ENCODE data around the gene GOLGA6A.
"Not testable (repeated sequence)": the region's sequence is repeated elsewhere in the genome, so short reads cannot be mapped to it uniquely, and the experiment has no call there.

Gene GOLGA6A

GRCh38 chr15:74082450-74082849 is at the start of gene GOLGA6A:
GOLGA6A (minus strand) TSS chr15:74082550; CDS start chr15:74082509, 41 bp downstream.
- H3K4me1 ChIP-seq (ENCODE audit: control insufficient read depth, insufficient read depth, low read length); H3K27ac ChIP-seq (ENCODE audit: extremely low read depth, low read depth, low read length); POLR2A ChIA-PET; H3K9me3 ChIP-seq (ENCODE audit: control insufficient read depth, insufficient read depth, low read depth, low read length); H3K36me3 ChIP-seq (ENCODE audit: control insufficient read depth in 2 of 2, insufficient read depth in 1 of 2, low read length in 2 of 2); CTCF ChIA-PET; H3K4me3 ChIP-seq (ENCODE audit: low read depth, low read length): not testable (repeated sequence)

DNA sequence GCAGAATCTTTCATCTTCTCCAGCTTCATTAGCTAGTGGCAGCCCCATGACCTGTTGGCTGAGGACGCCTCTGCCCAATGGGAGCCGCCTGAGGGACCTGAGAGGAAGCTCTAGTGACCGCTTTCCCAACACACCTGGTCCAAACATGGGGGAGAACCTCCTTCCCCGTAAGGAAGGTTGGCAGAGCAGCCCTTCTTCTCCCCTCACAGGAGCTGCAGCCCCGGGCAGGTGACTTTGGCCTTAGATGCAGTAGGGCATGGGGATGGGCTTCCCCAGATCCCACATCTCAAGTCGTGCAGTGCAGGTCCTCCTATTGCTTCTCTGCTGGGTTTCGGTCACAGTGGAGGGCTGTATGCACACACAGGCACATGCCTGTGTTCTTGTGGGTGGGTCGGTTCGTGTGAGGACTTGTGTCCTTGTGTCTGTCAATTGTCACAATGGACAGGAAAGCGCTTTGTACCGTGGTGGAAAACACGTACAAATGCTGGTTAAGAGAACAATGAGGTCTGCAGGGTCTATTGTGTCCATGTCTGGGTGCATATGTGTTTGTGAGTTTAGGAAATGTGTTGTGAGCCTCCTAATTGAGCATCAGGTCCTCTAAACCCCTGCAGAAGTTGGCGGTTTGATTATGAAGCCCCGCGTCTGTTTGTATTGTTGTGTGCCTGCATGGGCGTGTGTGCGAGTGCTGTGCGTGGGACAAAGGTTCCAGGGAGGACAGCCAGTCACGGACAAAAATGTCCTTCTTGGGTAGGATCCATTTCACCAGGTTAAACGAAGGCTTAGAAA is 49.5 kb upstream of the GOLGA6A start:
- no peaks in the 10 kb centered on the region for H3K36me3 ChIP-seq (ENCODE audit: control insufficient read depth in 2 of 2, insufficient read depth in 1 of 2, low read length in 2 of 2)
- H3K27ac ChIP-seq (ENCODE audit: extremely low read depth, low read depth, low read length) = no peak overlapping the region
- peaks cover 18% of the 10 kb centered on the region for H3K4me1 ChIP-seq (ENCODE audit: control insufficient read depth, insufficient read depth, low read length)
- H3K9me3 ChIP-seq (ENCODE audit: control insufficient read depth, insufficient read depth, low read depth, low read length) = no peaks in the 10 kb centered on the region
- peak; percentile 31; the same call in 1 of the 2 replicates for TF ChIP-seq SCRT2 (tag by site-specific recombination; IDR thresholded peaks at IDR 0.05)
- peak; percentile 90 for TF ChIP-seq ZNF558 (tag by site-specific recombination; IDR thresholded peaks at IDR 0.05)
- TF ChIP-seq ZFHX2 (tag by site-specific recombination; conservative IDR thresholded peaks at IDR 0.05) = 0 out of 2 replicates have a peak, but pooled peaks have one; percentile 10
- TF ChIP-seq ZNF513 (tag by site-specific recombination; IDR thresholded peaks at IDR 0.05) = no peak
- ChIA-PET POLR2A (no interaction called here), CTCF (interaction anchor here (0.8 to 1.3 kb wide), 3 partner anchors 67 to 190 kb away, joined by 3 to 4 read pairs (median 3); no protein-coding TSS in a partner anchor)
- no peak overlapping the region for H3K4me3 ChIP-seq (ENCODE audit: low read depth, low read length)

- CTCF ChIA-PET = interaction anchor here (0.8 to 6.3 kb wide), 5 partner anchors 66 to 191 kb away, joined by 3 to 100 read pairs (median 14); no protein-coding TSS in a partner anchor
- Histone ChIP-seq H3K4me1 (ENCODE audit: control insufficient read depth, insufficient read depth, low read length) (peaks cover 14% of the 10 kb centered on the region), H3K27ac (ENCODE audit: extremely low read depth, low read depth, low read length) (no peak overlapping the region), H3K36me3 (ENCODE audit: control insufficient read depth in 2 of 2, insufficient read depth in 1 of 2, low read length in 2 of 2) (no peaks in the 10 kb centered on the region), H3K4me3 (ENCODE audit: low read depth, low read length) (no peak overlapping the region), H3K9me3 (ENCODE audit: control insufficient read depth, insufficient read depth, low read depth, low read length) (no peaks in the 10 kb centered on the region)
- POLR2A ChIA-PET = interaction anchor here (0.6 to 1.0 kb wide), 5 partner anchors 13 to 236 kb away, joined by 3 to 13 read pairs (median 3); no protein-coding TSS in a partner anchor
- TF ChIP-seq ZNF341 (tag by site-specific recombination; IDR thresholded peaks at IDR 0.05; ENCODE audit: low read depth) (peak; percentile 70), OSR2 (tag by site-specific recombination; IDR thresholded peaks at IDR 0.05) (no peak), ZNF776 (tag by site-specific recombination; IDR thresholded peaks at IDR 0.05; ENCODE audit: borderline replicate concordance) (0 out of 2 replicates have a peak, but pooled peaks have one; percentile 16)
Measured at GRCh38 chr15:74130849-74131627, 48.7 kb upstream of the GOLGA6A start.

DNA sequence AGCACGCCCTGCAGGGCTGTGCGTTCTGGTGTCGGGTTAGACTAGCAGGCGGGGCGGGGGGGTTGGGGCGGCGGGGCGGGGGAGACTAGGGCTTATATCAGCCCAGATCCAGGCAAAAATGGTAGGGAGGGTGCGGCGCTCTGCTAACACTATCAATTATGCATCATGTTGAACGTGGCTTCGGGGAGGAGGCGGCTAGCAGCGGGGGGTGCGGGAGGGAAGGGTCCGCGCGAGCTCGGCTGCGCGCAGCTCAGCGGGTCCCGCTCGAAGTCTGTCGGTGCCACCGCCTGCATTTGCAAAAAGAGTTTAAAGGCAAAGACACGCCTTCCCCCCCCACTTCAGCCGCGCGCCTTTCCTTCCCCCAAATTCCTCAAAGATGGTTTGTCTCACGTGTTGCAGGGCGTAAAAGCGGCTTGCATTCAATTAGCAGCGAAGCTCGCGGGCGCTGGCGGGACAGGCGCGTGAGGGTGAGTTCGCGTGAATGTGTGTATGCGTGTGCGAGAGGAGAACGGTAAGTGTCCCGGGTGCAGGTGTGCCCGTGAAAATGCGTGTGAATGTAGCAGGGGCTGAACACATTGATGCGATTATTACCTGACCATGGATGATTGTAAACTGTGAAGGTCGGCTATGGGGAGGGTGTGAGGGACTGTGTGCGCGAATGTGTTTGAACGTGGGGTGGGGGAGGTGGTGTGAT is 48.0 kb upstream of the GOLGA6A start, which contains the start of gene ISLR2:
ISLR2 (plus strand) TSS at position 432 of the 694 bp plus-strand sequence. CDS start 2,169 bp downstream, outside the sequence.
- peaks cover 14% of the 10 kb centered on the region for H3K4me1 ChIP-seq (ENCODE audit: control insufficient read depth, insufficient read depth, low read length)
- ChIA-PET CTCF (interaction anchor here (0.6 to 6.3 kb wide), 7 partner anchors 16 to 192 kb away, joined by 3 to 100 read pairs (median 14); partner anchors contain the start of gene STRA6), POLR2A (interaction anchor here (0.6 to 2.2 kb wide), 8 partner anchors 14 to 236 kb away, joined by 3 to 13 read pairs (median 3); partner anchors contain the start of gene STRA6)
- H3K36me3 ChIP-seq (ENCODE audit: control insufficient read depth in 2 of 2, insufficient read depth in 1 of 2, low read length in 2 of 2) = no peaks in the 10 kb centered on the region
- H3K27ac ChIP-seq (ENCODE audit: extremely low read depth, low read depth, low read length) = no peak within 1 kb of the TSS; the same call in 1 of the 2 replicates
- H3K9me3 ChIP-seq (ENCODE audit: control insufficient read depth, insufficient read depth, low read depth, low read length) = no peaks in the 10 kb centered on the region
- no peak within 1 kb of the TSS for H3K4me3 ChIP-seq (ENCODE audit: low read depth, low read length)
- TF ChIP-seq KLF17 (tag by site-specific recombination; IDR thresholded peaks at IDR 0.05) (peak; percentile 85), ZNF585B (tag by site-specific recombination; IDR thresholded peaks at IDR 0.05) (no peak), ZNF2 (tag by site-specific recombination; IDR thresholded peaks at IDR 0.05) (peak; percentile 52; the same call in 1 of the 2 replicates), ZBTB6 (tag by site-specific recombination; IDR thresholded peaks at IDR 0.05) (no peak), SP2 (tag by site-specific recombination; IDR thresholded peaks at IDR 0.05) (0 out of 2 replicates have a peak, but pooled peaks have one; percentile 5), ZSCAN18 (tag by site-specific recombination; IDR thresholded peaks at IDR 0.05) (no peak), ZNF202 (tag by site-specific recombination; IDR thresholded peaks at IDR 0.05; ENCODE audit: borderline replicate concordance) (no peak), HOXA7 (CRISPR knock-in tag; IDR thresholded peaks at IDR 0.05; ENCODE audit: borderline replicate concordance) (no peak), ZNF391 (tag by site-specific recombination; IDR thresholded peaks at IDR 0.05; ENCODE audit: borderline replicate concordance, low read depth) (no peak), ZBTB17 (tag by site-specific recombination; IDR thresholded peaks at IDR 0.05) (peak; percentile 46; the same call in 1 of the 2 replicates), WT1 (tag by site-specific recombination; IDR thresholded peaks at IDR 0.05) (peak; percentile 88)

Measured in HEK293 (cell line).